SK-MEL-5 (cell line): ENCODE results near the gene WDR33. TPM values are rescaled to one million over a fixed set of nuclear protein-coding genes. Genes with fewer than 3 reads are reported as not detected.
"Not testable (repeated sequence)": the region's sequence is repeated elsewhere in the genome, so short reads cannot be mapped to it uniquely, and the experiment has no call there.

Experiments
- DNase-seq: peaks from one replicate; pipeline ENCODE4 v3.0.0-alpha.2; 2016; ENCODE audit warnings: low read depth, low spot score
- in situ Hi-C: cut with HindIII; loops from 2 replicates; pipeline ENCODE4 v1.10.0; 2016; ENCODE audit warnings: low sequenced_read_pairs, high pct_unique_total_duplicates, low pct_unique_long_range_greater_than_20kb
- polyA plus RNA-seq, 2 experiments: library from polyadenylated mRNA; depleted of rRNA; stranded (reverse); fragments of >200 nt; gene quantifications; 2 replicates each; pipeline ENCODE4 v1.2.3, GENCODE V29; 2015
- total RNA-seq: library from RNA; depleted of rRNA; stranded (reverse); fragments of >200 nt; shearing (Covaris generic); gene quantifications from 2 replicates; pipeline ENCODE4 v1.2.3, GENCODE V29; 2014; rRNA removed

WDR33 gene
- 25.1 and 27.3 TPM in 2 replicates for total RNA-seq
- 15.7 and 16.1 TPM in 2 replicates for polyA plus RNA-seq (2015; cell fraction: cytosol; rRNA removed)
- polyA plus RNA-seq (2015; cell fraction: nucleus; rRNA removed), result 36.3 and 38.2 TPM in 2 replicates

DNA sequence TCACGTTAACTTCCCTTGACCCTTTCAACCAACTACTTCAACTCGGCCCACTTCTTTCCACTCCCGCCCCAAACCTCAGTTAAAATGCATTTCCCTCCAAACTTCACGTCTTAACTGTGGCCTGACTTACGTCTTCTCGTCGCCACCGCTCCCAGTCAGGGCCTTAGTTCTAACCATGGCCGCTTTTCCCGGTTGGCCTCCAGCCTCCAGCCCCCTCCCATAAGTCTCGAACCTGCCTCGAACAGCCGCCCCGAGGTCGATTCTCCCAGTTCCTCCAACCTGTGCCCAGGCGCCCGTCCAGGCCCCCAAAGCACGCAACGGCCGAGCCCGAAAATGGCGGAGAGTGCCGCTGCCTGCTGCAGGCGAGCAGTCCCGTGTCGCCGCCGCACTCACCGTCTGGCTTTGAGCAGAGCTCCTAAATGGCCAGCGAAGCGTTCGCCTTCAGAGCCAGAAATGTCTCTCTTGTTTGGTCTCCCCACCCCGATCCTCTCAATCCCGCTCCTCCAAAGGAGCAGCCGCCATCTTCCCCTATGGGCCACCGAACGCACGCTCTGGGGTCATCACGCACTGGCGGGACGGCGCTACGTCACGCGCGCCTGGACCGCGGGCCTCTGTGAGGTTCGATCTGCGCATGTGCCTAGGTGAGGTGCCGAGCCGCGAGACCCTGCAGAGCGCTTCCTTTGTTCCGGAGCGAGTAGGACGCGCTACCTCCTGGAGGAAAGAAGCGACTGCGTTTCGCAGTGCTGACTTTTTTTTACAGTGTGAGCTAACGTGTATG lies at the start of gene WDR33:
Gene WDR33, minus strand, starts transcription at position 553 of the 778 bp plus-strand sequence. CDS start 40,190 bp downstream, outside the sequence.
- DNase-seq, result peak; percentile 89
- in situ Hi-C loops, result no loop called here

DNA sequence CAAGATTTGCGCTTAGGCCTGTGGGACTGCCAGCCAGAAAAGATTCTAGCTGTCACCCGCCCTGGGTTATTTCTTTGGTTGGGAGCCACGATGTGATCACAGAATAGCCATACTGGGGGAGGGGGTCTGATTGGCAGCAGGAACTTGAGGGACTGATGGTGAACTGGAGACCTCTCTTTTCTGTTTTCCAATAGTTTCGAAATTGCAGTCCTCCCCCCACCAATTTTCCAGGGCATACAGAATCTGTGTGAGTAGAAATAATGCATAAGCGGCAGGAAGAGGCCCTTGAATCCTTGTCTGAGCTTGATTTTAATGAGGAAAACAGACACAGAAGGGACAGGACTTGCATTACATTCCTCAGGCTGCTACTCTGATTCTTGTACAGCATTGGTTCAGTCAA lies 49.2 kb upstream of the WDR33 start:
- in situ Hi-C loops, result no loop called here

DNA sequence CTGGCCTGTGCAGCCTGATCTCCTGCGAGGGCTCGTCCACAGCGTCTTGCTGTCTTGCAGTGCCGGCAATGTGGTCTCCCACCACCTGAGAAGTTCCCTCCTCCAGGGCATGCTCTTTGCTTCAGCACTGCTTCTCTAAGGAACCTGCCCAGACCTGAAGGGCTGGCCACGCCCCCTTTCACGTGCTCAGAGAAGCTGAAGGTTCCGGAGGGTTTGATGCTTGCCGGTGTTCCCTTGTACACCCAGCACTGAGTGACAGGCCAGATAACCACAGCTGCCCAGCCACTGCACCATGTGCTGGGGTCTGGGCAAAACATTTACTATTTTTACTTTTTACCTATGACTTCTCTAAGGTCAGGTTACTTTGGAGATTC lies 48.7 kb upstream of the WDR33 start:
- in situ Hi-C loops, result no loop called here
- peak; percentile 30 for DNase-seq

More for the DNA sequence above, 49.2 kb upstream of the WDR33 start:
- no peak for DNase-seq

DNA sequence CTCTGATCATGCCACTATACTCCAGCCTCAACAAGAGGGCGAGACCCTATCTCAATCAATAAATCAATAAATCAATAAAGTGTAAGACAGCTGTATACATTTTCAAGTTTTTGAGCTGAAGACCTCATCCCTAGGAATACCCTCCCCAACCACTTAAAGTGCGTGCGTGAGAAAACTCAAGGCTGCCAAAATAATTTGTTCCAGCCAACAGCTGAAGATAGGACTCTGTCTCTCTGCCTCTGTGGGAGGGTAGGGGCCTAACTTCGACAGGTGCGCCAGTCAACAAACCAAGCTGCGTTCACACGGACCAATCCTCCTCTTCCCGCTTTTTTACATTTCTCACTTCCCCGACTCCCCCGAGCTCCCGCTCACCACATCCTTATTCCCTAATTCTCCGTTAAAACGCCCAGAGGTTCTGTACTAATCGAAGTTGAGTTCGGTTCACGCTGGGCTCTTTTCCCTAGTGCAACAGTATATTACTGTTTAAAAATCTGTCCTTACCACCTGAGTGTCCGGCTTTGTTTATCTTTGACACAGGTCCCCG lies 46.4 kb upstream of the WDR33 start:
- in situ Hi-C loops, result no loop called here
- DNase-seq, result no peak

DNA sequence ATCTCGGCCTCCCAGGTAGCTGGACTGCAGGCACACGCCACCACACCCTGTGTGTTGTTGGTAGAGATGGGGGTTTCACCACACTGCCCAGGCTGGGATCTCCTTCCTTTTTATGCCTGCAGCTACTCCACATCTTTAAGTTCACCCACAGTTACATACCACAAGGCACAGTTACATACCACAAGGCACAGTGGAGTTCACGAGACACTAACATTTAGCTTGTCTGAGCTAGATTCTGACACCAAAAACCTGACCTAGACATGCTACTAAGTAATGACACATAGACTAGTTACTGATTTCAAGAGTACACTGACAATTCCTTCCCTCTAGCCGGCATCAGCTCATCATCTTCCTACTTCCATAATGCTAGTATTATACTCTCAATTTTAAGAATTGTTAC lies 42.7 kb upstream of the WDR33 start:
- in situ Hi-C loops, result no loop called here
- no peak for DNase-seq

DNA sequence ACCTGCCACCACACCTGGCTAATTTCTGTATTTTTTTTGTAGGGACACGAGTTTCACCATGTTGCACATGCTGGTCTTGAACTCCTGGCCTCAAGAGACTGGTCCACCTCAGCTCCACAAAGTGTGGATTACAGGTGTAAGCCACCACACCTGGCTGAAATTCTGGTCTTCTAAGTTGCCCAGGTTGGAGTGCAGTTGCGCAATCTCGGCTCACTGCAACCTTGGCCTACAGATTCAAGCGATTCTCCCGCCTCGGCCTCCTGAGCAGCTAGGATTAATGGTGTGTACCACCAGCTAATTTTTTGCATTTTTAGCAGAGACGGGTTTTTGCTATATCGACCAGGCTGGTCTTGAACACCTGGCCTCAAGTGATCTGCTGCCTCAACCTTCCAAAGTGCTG lies 41.4 kb upstream of the WDR33 start:
- in situ Hi-C loops, result no loop called here
- DNase-seq, result no peak

DNA sequence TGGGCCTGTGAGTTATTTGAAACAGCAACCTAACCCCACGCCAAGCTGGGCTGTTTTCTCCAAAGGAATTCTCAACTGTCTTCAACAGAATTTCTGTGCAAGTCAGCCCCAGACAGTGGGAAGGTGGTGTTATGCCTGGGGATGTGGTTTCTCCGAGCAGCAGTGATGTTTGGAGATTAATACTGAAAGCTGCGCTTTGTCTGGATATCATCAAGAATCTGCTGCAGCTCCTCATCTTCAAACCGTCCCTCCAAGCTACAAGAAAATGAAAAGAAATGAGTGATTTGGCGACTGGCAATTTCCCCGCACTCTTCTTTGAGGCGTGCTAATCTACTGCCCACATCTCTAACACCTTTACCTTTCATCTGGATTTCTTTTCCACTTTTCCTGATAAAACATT lies 37.0 kb upstream of the WDR33 start:
- in situ Hi-C loops, result no loop called here
- no peak for DNase-seq

DNA sequence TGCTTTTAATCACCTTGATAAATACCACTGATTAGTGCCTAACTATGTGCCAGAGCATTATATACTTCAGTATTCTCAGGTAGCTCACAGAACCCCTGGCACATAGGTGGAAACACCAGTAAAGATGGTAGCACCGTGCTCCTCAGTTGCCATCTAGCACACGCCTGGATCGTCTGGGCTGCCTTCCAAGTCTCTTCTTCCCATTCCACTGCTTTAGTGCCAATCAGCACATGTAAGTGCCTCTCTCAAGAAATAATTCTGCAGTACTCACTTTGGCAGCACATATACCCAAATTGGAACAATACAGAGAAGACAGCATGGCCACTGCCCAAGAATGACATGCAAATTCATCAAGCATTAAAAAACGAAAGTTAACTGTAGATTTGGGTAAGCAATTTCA lies 34.0 kb upstream of the WDR33 start:
- DNase-seq, result no peak
- in situ Hi-C loops, result no loop called here

DNA sequence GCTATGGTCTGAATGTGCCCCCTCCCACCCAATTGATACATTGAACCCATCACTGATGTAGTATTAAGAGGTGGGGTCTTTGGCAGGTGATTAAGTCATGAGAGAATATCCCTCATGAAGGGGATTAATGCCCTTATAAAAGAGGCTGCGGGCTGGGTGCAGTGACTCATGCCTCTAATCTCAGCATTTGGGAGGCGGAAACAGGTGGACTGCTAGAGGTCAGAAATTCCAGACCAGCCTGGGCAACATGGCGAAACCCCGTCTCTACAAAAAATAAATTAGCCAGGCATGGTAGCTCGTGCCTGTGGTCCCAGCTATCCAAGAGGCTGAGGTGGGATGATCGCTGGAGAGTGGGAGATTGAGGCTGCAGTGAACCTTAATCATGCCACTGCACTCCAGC lies 32.7 kb upstream of the WDR33 start:
- DNase-seq, result no peak
- in situ Hi-C loops, result no loop called here

DNA sequence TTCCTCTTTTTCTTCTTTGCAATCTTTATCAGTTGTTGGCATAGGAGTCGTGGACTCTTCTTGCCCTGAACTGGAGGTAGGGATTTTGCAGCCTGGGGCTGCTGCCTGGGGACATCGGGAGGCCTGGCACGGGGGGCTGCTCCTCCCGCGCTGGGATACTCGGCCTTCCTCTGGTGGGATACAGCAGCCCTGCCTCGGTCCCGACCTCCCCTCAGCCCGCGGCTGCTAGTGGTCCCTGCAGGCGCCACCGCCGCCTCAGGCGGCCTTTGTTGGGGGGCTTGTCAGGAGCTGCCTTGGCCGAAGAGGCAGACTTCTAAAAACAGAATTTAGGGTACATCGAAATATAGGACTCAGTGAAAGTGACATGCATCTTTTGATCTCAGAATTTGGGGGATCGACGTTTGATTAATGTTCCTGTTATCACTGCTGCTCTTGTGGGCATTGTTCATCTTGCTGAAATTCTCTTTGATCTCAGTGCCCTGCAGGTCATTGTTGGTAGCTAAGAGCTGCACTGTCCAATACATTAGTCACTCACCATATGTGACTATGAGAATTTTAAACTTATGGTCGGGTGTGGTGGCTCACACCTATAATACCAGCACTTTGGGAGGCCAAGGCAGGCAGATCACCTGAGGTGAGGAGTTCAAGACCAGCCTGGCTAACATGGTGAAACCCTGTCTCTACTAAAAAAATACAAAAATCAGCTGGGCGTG lies 30.7 kb upstream of the WDR33 start:
- DNase-seq, result no peak
- in situ Hi-C loops, result no loop called here

DNA sequence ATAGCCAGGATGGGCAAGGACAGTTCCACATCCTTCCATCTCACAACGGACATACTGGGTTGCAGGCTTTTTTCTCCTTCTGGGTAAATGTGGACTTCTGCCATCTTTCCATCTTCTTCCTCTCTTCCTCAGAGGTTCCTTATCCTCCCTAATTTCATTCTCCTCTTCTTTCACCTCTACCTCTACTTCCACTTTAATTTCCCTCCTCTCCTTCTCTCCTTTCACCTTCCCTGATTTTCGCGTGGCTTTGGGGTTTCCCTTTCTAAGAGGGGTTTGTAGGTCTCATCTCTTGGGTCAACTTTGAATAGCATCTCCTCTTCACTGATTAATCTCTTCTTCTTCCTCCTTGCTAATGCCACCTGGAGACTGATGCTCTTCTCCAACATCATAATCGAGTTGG lies 29.9 kb upstream of the WDR33 start:
- in situ Hi-C loops, result no loop called here
- no peak for DNase-seq

DNA sequence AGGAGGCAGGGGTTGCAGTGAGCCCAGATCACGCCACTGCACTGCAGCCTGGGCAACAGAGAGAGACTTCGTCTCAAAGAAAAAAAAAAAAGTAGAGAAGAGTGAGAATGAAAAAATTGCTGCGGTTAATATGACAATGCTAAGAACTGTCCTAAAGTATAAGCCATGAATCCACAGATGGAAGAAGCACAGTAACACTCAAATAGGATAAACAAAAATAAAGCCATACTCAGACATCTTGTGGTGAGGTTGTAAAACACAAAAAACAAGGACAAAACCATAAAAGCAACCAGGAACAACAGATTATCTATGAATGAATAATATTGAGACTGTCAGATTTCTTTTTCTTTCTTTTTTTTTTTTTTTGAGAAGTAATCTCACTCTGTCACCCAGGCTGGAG lies 24.0 kb upstream of the WDR33 start:
- DNase-seq, result no peak
- in situ Hi-C loops, result no loop called here

DNA sequence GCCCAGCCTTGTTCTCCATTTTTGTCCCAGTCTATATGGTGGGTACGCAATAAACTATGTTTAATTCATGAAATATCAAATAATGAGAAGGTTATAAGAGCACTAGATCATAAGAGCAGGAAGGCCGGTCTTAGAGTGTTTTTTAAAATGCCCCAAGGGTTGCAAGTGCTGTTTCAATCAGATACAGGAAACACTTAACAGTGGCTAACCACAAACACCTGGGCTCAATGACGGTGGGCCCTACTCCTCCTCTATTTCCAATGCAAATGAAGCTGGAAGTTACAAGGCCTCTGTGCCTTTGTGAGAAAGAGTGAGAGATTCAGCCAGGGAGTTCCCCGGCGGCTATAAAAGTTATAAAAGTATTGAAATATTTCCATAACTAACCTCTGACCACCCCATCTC lies 18.9 kb upstream of the WDR33 start:
- in situ Hi-C loops, result no loop called here
- no peak for DNase-seq

DNA sequence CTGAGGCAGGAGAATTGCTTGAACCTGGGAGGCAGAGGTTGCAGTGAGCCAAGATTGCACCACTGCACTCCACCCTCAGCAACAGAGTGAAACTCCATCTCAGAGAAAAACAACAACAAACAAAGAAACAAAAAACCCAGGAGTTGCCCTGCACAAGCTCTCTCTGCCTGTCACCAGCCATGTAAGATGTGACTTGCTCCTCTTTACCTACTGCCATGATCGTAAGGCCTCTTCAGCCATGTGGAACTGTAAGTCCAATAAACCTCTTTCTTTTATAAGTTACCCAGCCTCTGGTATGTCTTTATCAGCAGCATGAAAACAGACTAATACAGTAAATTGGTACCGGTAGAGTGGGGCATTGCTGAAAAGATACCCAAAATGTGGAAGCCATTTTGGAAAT lies 15.7 kb upstream of the WDR33 start:
- in situ Hi-C loops, result not testable (repeated sequence)

DNA sequence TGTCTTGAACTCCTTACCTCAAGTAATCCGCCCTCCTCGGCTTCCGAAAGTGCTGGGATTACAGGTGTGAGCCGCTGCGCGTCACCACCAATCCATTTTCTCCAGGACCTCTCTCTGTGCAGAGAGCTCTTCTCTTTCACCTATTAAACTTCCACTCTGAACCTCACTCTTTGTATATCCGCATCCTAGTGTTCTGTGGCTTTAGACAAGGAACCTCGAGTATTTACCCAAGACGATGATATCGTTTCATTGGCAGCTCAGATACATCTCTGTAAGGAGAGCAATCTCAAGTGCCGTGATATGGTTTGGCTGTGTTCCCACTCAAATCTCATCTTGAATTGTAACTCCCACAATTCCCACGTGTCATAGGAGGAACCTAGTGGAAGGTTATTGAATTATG lies 15.1 kb upstream of the WDR33 start:
- in situ Hi-C loops, result no loop called here
- DNase-seq, result no peak

More for the DNA sequence above, 15.7 kb upstream of the WDR33 start:
- not testable (repeated sequence) for DNase-seq

DNA sequence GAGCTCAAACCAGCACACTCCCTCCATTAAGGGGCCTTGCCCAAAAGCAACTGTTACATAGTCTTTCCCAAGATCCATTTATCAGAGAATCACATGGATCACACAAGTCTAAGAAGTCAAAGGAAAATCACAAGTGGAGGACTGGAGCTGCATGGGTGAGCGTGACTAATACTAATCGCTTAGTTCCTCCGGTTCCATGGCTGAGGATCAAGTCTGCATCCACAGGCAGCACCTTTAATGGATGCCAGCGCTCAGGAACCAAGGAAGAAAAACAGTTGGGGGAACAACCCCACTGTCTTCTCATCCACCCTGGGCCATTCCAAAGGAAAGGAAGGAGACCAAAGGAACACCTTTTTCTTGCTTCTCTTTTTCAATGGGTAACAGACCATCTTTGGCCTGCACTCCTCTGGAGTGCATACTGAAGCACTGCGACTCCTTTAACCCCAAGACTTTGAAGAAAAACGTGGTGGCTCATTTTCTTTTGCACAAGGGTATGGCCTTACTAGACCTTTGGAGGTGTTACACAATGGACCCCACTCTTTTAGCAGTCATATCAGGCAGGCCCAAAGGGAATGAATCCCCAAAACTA lies 9.2 kb upstream of the WDR33 start:
- in situ Hi-C loops, result no loop called here
- DNase-seq, result no peak

DNA sequence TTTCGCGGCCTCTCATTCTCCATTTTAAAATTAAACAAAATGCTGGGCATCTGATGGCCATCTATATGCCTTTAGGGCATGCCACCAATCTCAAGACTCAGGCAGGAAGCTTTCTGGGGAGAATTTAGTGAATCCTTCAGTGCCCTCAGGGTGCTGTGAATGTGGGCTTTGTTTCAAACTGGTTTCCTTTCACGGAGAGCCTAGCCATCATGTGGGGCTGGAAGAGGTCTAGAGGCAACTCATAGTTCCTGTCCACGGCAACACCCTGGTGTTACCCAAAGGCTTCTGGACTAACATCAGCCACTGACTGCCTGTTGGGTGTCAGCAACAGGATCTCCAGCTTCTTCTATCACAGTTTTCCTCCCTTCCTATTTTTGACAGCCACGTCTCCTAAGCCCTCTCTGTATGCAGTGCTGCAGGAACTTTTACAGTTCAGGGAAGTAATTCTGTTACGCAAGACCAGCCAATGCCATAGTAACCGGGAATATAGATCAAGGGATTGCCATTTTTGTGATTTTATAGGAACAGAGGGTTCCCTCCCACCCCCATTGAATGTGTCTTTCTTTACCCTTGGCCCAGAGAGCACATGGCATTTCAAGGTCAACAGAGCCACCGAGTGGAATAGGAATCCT lies 7.9 kb upstream of the WDR33 start:
- in situ Hi-C loops, result no loop called here
- DNase-seq, result peak; percentile 81

DNA sequence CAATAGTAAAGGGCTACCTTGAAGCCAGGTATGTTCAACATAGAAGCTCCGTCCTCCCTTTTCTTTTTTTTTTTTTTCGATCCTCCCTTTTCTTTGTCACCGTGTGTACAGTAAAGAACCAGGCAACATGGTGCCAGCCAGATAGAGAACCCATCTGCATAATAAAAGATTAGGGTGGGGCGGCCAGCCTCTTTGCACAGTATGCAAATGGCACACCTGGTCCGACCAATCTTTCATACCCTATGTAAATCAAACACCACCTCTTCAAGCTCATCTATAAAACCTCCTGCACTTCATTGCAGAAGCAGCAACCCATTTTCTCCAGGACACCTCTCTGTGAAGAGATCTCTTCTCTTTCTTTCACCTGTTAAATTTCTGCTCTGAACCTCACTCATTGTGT lies 7.3 kb upstream of the WDR33 start:
- no peak for DNase-seq
- in situ Hi-C loops, result no loop called here
